Fibroblast of peridontal ligament (primary cell): ENCODE measurements around the gene ZNF581.

Experiments used
- DNase-seq: peaks from one replicate; pipeline ENCODE4 v3.0.0-alpha.2; 2010; ENCODE audit errors: extremely low read depth

Gene ZNF581

DNA sequence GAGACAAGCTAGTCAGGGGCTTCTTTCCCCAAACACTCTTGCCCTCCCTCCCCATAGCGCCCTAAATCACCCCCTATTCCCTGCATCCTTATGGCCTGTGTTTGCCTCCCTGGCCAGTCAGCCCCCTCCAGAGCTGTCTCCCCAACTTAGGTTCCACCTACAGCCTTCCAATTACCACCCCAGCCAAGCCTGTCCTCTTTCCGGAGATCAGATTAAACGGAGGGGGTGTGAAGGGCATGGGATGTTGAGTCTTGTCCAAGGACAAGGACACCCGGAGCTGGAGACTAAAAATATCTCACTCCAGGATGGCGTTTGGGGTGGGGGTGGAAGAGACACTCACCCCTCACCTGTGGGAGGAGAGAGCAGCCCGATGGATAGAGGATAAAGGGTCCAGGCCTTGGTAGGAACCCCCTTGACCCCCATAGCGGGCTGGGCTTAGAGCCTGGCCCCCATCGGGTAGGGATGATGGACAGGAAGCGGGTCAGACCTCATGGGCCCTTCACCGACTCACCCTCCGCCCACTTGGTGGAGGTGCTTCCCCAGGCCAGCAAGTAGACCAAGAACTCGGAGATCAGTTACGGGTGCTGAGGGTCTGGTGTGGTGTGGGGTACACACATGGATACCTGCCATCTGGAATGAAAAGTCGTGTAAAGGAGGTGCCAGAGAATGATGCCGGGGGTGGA, 32.0 kb upstream of the ZNF581 start:
- DNase-seq: no peak

DNA sequence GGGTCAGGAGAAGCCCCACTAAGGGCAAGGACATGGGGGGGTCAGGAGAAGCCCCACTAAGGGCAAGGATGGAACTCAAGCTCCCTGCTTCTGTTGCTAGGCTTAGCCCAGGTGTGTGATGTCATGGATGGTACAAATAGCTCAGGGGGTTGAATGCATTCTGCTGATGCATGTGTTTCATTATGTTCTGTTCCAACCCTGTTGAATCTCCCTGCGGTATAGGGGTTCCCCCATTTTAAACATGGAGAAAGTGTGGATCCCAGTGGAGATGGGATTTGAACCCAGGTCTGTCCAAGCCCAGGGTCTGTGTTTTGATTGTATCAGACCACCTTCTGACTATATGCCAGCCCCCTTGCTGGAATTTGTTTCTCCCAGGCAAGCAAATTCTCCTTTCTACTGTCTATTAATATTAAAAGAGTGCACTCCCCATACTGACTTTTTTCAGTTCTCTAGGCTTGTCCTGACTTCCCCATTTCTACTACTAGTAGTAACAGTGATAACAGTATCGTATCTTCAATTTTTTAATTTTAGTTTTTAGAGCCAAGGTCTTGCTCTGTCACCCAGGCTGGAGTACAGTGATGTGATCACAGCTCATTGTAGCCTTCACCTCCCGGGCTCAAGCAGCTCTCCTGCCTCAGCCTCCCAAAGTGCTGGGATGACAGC, 31.3 kb upstream of the ZNF581 start:
- DNase-seq: no peak

DNA sequence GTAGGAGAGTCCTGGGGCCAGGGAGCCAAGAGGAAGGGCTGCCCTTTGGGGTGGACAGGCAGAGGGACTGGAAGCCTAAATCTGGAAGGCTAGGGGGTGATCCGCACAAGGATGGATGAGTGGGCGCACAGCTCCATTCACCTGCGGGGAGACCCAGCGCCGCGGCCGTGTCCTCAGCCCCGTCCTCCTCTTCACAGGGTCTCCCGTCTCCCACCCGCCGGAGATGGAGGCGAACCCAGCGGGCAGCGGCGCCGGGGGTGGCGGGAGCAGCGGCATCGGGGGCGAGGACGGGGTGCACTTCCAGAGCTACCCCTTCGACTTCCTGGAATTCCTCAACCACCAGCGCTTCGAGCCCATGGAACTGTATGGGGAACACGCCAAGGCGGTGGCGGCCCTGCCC, 30.1 kb upstream of the ZNF581 start:
- DNase-seq: no peak

DNA sequence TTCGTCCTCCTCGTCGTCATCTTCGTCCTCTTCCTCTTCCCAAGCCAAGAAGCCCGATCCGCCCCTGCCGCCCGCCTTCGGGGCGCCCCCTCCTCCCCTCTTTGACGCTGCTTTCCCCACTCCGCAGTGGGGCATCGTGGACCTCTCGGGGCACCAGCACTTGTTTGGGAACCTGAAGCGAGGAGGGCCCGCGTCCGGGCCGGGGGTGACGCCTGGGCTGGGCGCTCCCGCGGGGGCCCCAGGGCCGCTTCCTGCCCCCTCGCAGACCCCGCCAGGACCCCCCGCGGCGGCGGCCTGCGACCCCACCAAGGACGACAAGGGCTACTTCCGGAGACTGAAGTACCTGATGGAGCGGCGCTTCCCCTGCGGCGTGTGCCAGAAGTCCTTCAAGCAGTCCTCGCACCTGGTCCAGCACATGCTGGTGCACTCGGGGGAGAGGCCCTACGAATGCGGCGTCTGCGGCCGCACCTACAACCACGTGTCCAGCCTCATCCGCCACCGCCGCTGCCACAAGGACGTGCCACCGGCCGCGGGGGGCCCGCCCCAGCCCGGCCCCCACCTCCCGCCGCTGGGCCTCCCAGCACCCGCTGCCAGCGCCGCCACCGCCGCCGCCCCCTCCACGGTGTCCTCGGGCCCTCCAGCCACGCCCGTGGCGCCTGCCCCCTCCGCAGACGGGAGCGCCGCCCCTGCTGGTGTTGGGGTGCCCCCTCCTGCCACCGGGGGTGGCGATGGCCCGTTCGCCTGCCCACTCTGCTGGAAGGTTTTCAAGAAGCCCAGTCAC, 29.3 kb upstream of the ZNF581 start:
- no peak for DNase-seq

DNA sequence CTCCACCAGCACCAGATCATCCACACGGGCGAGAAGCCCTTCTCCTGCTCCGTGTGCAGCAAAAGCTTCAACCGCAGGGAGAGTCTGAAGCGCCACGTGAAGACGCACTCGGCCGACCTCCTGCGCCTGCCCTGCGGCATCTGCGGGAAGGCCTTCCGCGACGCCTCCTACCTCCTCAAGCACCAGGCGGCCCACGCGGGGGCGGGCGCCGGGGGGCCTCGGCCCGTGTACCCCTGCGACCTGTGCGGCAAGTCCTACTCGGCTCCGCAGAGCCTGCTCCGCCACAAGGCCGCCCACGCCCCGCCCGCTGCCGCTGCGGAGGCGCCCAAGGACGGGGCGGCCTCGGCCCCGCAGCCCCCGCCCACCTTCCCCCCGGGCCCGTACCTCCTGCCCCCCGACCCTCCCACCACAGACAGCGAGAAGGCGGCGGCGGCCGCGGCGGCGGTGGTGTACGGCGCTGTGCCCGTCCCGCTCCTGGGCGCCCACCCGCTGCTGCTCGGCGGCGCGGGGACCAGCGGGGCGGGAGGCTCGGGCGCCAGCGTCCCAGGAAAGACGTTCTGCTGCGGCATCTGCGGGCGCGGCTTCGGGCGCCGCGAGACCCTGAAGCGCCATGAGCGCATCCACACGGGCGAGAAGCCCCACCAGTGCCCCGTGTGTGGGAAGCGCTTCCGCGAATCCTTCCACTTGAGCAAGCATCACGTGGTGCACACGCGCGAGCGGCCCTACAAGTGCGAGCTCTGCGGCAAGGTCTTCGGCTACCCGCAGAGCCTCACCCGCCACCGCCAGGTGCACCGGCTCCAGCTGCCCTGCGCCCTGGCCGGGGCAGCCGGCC, 28.5 kb upstream of the ZNF581 start:
- no peak for DNase-seq

DNA sequence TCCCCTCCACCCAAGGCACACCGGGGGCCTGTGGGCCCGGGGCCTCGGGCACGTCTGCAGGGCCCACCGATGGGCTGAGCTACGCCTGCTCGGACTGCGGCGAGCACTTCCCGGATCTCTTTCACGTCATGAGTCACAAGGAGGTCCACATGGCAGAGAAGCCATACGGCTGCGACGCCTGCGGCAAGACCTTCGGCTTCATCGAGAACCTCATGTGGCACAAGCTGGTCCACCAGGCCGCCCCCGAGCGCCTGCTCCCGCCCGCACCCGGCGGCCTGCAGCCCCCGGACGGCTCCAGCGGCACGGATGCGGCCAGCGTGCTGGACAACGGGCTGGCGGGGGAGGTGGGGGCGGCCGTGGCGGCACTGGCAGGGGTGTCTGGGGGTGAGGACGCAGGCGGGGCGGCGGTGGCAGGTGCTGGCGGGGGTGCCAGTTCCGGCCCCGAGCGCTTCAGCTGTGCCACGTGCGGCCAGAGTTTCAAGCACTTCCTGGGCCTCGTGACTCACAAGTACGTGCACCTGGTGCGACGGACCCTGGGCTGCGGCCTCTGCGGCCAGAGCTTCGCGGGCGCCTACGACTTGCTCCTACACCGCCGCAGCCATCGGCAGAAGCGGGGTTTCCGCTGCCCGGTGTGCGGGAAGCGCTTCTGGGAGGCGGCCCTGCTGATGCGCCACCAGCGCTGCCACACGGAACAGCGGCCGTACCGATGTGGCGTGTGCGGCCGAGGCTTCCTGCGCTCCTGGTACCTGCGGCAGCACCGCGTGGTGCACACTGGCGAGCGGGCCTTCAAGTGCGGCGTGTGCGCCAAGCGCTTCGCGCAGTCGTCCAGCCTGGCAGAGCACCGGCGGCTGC, 27.7 kb upstream of the ZNF581 start:
- no peak for DNase-seq

DNA sequence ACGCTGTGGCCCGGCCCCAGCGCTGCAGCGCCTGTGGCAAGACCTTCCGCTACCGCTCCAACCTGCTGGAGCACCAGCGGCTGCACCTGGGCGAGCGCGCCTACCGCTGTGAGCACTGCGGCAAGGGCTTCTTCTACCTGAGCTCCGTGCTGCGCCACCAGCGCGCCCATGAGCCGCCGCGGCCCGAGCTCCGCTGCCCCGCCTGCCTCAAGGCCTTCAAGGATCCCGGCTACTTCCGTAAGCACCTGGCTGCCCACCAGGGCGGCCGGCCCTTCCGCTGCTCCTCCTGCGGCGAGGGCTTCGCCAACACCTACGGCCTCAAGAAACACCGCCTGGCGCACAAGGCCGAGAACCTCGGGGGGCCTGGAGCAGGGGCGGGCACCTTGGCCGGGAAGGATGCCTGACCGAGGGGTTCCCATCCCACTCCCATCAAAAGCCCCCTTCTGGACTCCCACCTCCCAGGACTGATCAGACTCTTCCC, 27.0 kb upstream of the ZNF581 start:
- DNase-seq: no peak

DNA sequence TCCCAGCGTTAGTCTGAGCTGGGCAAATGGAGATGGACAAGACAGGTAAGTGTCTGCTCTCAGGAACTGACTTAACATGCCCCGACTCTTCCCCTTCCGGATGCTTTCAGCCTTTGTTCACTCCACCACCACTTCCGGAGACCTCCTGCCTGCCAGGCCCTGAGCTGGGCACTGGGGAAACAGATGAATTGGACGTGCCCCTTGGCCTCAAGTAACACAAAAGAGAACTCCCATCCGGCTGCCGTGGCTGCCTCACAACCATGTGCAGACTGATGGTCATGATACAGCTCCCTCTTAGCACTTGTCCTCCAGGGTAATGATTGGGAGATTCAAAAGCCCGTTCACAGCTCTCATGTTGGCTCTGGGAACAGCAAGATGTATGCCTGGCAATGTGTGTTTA, 26.0 kb upstream of the ZNF581 start:
- no peak for DNase-seq

DNA sequence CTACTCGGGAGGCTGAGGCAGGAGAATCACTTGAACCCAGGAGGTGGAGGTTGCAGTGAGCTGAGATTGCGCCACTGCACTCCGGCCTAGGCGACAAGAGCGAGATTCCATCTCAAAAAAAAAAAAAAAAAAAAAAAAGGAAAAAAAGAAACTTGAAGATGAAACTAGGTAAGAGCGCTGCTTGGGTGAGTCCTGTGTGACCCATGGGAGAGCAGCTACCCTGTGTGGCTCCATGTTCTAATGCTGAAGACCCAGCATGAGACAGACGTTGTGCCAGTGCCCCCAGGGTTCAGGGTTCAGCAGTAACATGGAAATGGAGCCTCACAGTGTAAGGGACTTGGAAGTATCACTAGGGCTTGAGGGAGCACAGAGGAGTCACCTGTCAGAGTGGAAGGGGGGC, 25.0 kb upstream of the ZNF581 start:
- no peak for DNase-seq

DNA sequence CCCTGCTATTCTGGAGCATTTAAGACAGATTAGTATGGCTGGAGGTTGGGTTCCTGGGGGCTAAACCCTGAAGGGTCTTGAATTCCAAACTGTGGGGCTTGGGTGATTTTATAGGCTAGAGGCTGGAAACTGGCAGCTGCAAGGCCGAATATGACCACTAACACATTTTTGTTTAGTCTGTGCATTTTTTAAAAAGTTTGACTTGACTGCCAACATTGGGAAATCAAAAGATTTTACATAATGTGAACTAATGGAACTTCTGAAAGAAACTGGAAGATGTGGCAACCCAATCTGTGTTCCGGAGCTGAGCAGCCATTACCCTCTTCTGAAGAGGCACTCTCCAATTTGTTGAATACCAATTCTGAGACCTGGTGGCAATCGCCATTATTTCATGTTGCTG, 24.2 kb upstream of the ZNF581 start:
- peak; percentile 82 for DNase-seq

DNA sequence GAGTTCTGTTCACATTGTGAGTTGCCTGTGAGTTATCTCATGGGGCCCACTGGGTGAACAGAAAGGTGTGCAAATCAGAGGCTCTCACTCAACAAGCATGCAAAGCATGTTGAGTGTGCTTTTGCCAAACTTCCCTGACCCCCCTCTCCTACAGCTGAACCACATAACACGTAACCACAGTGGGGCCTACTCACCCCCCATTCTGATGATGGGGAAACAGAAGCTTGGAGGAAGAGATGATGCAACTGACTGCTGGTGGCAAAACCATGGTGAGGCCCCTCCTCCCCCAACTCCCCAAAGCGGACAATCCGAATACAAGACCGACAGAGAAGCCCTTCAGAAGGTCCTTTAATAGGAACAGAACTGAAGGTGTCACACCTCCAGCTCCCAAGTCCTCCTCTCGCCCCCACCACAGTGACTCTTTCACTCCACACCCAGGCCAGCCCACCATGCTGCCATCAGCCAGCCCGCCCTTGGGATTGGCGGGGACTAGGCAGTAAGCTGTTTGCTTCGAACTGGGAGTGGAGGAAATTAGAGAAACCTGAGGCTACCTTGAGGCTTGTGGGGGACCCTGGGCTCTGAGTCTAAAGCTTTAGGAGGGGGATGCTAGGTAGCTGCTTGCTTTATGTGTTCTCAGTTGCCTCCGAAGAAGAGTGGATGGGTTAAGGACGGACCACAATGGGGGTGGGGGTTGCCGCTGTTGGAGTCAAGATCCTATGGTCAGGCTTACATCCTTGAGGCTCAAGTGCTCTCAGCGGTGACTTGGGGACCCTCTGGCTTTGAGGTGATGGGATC, 22.8 kb upstream of the ZNF581 start:
- DNase-seq: no peak

DNA sequence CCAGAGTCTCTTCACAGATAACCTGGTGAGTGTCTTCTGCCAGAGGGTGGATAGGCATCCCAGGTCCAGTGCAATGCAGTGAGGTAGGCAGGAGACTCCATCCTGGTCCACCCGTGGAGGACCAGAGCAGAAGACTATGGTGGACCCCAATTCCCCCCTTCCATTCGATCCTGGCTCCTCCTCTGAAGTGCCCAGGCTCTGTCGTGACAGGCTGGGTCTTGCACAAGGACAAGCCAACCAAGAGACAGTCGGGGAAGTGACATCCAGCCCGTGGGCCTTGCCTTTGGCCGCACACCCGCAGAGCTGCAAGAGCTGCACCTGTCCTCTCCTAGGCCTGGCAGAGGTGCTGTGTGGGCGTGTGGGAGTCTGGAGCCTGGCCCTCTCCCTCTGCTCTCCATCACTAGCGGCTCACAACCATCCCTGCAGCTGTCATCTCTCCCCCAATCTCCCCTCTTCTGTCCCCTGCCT, 22.2 kb upstream of the ZNF581 start:
- no peak for DNase-seq

DNA sequence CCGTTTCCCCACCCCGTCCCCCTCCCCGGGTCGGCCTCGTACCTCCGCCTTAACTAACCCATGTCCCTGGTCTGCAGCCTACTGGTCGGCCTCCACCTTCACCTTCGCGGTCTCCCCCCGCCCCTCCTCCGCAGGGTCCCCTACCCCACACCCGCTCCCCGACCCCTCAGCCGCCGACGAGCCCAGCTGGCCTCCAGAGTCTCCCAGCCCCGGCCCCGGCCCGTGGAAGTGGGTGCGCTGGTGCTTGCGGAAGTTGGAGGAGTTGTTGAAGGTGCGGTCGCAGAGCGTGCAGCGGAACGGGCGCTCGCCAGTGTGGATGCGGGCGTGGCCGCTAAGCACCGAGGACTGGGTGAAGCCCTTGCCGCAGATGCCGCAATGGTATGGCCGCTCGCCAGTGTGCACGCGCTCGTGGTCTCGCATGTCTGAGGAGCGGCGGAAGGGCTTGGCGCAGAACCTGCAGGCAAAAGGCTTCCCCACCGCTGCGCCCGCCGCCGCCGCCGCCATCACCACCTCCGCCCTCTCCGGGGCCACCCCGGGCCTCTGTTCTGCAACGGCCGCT, 21.7 kb upstream of the ZNF581 start:
- DNase-seq: no peak

DNA sequence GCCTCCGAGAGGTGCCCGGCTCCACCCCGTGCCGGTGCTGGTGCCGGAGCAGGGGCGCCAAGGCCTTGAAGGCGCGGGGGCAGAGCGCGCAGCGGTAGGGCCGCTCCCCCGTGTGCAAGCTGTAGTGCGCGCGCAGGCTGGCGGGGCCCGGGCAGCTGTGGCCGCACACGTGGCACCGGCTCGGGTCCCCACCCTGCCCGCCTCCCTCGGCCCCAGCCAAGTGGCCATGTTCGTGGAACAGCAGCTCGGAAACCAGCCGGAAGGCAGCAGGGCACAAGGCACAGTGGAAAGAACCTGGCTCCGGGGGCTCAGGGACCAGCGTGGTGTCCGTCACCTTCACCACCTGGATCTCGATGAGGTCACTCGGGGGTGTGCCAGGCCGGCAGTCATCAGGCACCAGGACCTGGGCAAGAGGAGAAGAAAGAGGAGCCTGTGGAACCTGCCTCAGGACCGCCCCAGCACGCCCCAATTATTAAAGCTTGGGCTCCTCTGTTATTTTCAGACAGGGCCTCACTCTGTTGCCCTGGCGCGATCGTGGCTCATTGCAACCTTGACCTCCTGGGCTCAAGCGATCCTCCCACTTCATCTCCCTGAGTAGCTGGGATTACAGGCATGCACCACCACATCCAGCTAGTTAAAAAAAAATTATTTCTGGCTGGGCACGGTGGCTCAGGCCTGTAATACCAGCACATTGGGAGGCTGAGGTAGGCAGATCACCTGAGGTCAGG, 21.0 kb upstream of the ZNF581 start:
- no peak for DNase-seq

DNA sequence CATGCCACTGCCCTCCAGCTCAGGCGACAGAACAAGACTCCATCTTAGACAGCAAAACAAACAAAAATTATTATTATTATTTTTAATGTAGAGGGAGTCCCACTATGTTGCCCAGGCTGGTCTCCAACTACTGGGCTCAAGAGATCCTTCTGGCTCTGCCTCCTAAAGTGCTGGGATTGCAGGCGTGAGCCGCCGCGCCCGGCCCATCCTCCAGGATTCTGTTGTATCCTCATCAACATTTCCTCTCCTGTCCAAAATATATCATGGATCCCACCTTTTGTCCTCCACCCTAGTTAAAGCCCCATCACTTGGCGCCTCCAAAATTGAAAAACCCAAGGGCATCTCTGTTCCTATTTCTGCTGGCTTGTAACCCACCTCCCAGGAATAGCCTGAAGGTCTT, 20.3 kb upstream of the ZNF581 start:
- DNase-seq: no peak

DNA sequence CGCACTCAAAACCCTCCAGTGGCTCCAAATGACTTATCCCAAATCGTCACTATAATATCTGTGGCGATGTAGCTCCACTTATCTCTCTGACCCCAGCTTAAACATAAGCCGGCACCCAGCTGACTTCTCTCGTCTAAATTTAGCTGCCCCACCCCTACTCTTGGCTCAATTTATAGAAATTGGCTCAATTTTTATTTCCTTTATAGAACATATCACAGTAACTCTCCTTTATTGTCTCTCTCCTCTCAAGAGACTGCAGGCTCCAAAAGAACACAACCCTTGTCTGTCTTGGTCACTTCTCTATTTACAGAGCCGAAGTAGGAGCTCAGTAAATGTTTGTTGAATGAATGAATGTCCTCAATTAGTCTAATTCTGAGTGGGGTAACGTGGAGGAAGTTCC, 19.9 kb upstream of the ZNF581 start:
- DNase-seq: no peak

DNA sequence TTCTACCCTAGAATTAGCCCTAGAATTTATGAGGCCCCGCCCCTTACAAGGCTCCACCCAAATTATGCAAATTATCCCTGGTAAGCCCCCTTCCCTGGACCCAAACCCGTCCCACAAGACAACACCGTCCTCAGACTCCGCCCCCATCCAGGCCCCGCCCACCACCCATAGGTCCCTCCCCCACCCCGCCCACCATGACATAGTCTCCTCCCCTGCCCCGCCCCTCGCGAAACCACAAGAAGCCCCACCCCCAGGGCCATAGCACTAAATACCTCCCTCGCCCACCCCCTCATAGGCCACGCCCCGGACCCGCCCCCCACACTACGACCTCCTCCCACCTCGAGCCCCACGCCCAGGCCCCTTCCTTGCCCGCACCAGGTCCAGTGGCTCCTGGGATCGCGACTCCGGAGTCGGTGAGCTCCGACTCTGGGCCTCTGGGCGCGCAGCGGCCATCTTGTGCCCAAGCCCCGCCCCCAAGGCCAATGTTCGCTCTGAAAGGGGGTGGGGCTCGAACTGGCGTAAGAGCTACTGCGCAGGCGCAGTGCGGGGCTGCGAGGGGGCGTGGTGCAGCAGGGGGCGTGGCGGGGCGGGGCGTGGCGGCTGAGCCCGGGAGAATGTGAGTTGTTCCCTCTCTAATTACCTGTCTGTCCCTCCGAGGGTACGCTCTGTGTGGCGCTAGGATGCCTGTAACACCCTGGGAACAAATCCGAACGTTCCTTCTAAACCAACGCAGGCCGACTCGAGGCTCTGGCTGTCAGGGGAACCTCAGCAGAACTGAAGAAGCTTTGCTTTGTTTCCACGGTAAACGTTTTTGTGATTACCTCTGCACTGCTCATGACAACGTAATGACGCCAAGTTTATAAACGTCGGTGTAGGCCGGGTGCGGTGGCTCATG, 19.1 kb upstream of the ZNF581 start, which contains the start of gene ZNF784:
TSS of gene ZNF784 (minus strand) at position 458 of the 895 bp plus-strand sequence. CDS start at position 453, 5 bp downstream.
- peak; percentile 90 for DNase-seq

DNA sequence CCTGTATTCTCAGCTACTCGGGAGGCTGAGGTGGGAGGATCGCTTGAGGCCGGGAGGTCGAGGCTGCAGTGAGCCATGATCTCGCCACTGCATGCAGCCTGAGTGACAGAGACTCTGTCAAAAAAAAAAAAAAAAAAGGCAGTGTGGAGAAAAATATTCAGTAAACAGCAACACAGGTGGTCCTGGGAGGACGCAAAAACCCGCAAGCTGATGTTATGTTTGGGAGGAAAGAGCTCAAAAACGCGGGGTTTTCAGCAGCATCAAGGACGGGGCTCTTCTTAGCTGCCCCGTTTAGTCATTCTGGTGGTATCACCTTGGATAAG, 18.5 kb upstream of the ZNF581 start:
- no peak for DNase-seq
